ENCODE measurements around the gene TRPM5.

TRPM5 gene

GRCh38 chr11:2464451-2465165 lies 20.3 kb upstream of the TRPM5 start:
- no peak for ATAC-seq
- no peaks in the 10 kb centered on the region for H3K27me3 Mint-ChIP-seq

GRCh38 chr11:2463766-2464277 lies 19.5 kb upstream of the TRPM5 start:
- Mint-ChIP-seq H3K4me3 (no peak overlapping the region), H3K4me1 (peaks cover 45% of the 10 kb centered on the region), H3K9me3 (no peaks in the 10 kb centered on the region), H3K36me3 (ENCODE audit: low read depth) (no peaks in the 10 kb centered on the region), H3K27ac (no peak overlapping the region), H3K27me3 (no peaks in the 10 kb centered on the region)
- ATAC-seq (no peak), DNase-seq (no peak)

More at GRCh38 chr11:2464451-2465165, 20.3 kb upstream of the TRPM5 start:
- Mint-ChIP-seq H3K27ac (no peak overlapping the region), H3K36me3 (ENCODE audit: low read depth) (no peaks in the 10 kb centered on the region), H3K4me1 (peaks cover 50% of the 10 kb centered on the region), H3K4me3 (no peak overlapping the region), H3K9me3 (no peaks in the 10 kb centered on the region)
- DNase-seq: no peak

GRCh38 chr11:2462986-2463765 lies 18.9 kb upstream of the TRPM5 start:
- no peaks in the 10 kb centered on the region for H3K27me3 Mint-ChIP-seq
- H3K9me3 Mint-ChIP-seq: no peaks in the 10 kb centered on the region
- H3K36me3 Mint-ChIP-seq (ENCODE audit: low read depth): no peaks in the 10 kb centered on the region
- no peak overlapping the region for H3K4me3 Mint-ChIP-seq
- H3K4me1 Mint-ChIP-seq: peaks cover 40% of the 10 kb centered on the region
- no peak for DNase-seq
- no peak overlapping the region for H3K27ac Mint-ChIP-seq
- ATAC-seq: no peak

DNA sequence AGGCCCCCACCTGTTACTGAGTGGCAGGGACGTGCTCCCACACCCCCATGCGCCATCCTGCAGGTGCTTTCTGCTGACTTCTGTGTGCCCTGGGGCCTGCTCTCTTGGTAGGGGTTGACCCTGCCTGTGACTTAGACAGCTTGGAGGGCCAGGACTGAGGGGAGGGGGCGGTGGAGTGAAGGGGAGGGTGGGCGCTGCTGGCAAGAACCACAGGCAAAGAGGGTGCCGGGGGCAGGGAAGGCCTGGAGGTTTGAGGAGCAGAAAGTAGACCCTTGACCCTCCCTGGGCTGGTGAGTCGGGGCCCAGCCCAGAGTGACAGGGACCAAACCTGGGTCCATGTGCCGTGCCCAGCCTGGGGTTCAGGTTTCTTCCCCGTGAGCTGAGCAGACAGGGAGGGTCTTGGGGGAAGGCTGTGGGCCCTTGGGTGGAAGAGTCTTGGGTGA lies 18.2 kb upstream of the TRPM5 start:
- Mint-ChIP-seq H3K4me3 (no peak overlapping the region), H3K9me3 (no peaks in the 10 kb centered on the region), H3K27me3 (no peaks in the 10 kb centered on the region), H3K4me1 (peaks cover 34% of the 10 kb centered on the region), H3K27ac (no peak overlapping the region), H3K36me3 (ENCODE audit: low read depth) (no peaks in the 10 kb centered on the region)
- ATAC-seq (no peak), DNase-seq (no peak)

- no peaks in the 10 kb centered on the region for H3K9me3 Mint-ChIP-seq
- no peak overlapping the region for H3K27ac Mint-ChIP-seq
- peaks cover 29% of the 10 kb centered on the region for H3K4me1 Mint-ChIP-seq
Observed at GRCh38 chr11:2461956-2462542, 17.7 kb upstream of the TRPM5 start.

GRCh38 chr11:2461253-2461955 lies 17.1 kb upstream of the TRPM5 start:
- no peak for DNase-seq
- ATAC-seq: no peak
- Mint-ChIP-seq H3K27me3 (no peaks in the 10 kb centered on the region), H3K27ac (no peak overlapping the region), H3K9me3 (no peaks in the 10 kb centered on the region), H3K4me1 (peaks cover 23% of the 10 kb centered on the region), H3K4me3 (no peak overlapping the region), H3K36me3 (ENCODE audit: low read depth) (no peaks in the 10 kb centered on the region)

More at GRCh38 chr11:2461956-2462542, 17.7 kb upstream of the TRPM5 start:
- DNase-seq: no peak
- no peak for ATAC-seq
- Mint-ChIP-seq H3K36me3 (ENCODE audit: low read depth) (no peaks in the 10 kb centered on the region), H3K4me3 (no peak overlapping the region), H3K27me3 (no peaks in the 10 kb centered on the region)

DNA sequence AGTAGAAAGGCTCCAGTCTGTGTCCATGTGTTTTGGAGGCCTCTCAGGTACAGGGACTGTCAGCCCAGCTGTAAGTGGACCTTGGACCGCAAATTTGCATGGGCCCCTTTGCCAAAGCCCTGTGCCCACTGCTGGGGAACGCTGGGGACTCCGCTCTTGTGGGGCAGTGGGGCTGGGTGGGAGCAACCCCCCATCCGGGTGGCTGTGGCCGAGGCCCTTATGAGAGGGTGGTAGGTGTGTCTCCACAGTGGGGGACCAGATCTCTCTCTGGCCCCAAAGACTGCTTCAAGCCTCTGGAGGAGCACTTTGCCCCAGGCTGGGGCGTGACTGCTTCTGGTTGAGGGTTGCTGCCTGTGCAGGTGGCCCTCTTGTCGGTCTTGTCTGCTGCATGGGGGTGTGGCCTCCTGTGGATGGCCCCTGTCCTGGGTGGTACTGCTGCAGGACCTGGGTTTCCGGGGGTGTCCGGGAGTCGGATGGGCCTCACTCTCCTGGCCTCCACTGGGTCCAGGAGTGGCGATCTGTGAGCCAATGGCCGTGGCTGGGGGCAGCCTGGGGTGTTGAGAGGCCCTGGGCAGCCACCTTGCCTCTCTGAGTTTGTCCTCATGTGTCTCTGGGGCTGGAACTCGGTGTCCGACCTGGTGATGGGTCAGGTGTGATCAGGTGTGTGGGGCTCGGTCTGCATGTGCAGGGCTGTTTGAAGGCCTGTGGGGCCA lies 16.4 kb upstream of the TRPM5 start:
- no peak for ATAC-seq
- peaks cover 16% of the 10 kb centered on the region for H3K4me1 Mint-ChIP-seq
- no peak for DNase-seq
- no peaks in the 10 kb centered on the region for H3K36me3 Mint-ChIP-seq (ENCODE audit: low read depth)
- no peak overlapping the region for H3K4me3 Mint-ChIP-seq
- no peak overlapping the region for H3K27ac Mint-ChIP-seq
- H3K27me3 Mint-ChIP-seq: no peaks in the 10 kb centered on the region
- H3K9me3 Mint-ChIP-seq: no peaks in the 10 kb centered on the region

- DNase-seq (no peak), ATAC-seq (no peak)
- H3K27me3 Mint-ChIP-seq: no peaks in the 10 kb centered on the region
- no peaks in the 10 kb centered on the region for H3K36me3 Mint-ChIP-seq (ENCODE audit: low read depth)
- H3K4me3 Mint-ChIP-seq: no peak overlapping the region
- H3K4me1 Mint-ChIP-seq: peaks cover 15% of the 10 kb centered on the region
- no peaks in the 10 kb centered on the region for H3K9me3 Mint-ChIP-seq
- no peak overlapping the region for H3K27ac Mint-ChIP-seq
Observed at GRCh38 chr11:2459796-2460531, 15.7 kb upstream of the TRPM5 start.

GRCh38 chr11:2459016-2459725 lies 14.9 kb upstream of the TRPM5 start:
- peaks cover 11% of the 10 kb centered on the region for H3K4me1 Mint-ChIP-seq

GRCh38 chr11:2458321-2458720 lies 14.0 kb upstream of the TRPM5 start:
- DNase-seq (no peak), ATAC-seq (no peak)
- no peaks in the 10 kb centered on the region for H3K36me3 Mint-ChIP-seq (ENCODE audit: low read depth)
- H3K4me3 Mint-ChIP-seq: no peak overlapping the region
- H3K9me3 Mint-ChIP-seq: no peaks in the 10 kb centered on the region
- H3K27ac Mint-ChIP-seq: no peak overlapping the region
- no peaks in the 10 kb centered on the region for H3K27me3 Mint-ChIP-seq
- H3K4me1 Mint-ChIP-seq: peaks cover 6% of the 10 kb centered on the region

More at GRCh38 chr11:2459016-2459725, 14.9 kb upstream of the TRPM5 start:
- Mint-ChIP-seq H3K27me3 (no peaks in the 10 kb centered on the region), H3K4me3 (no peak overlapping the region), H3K9me3 (no peaks in the 10 kb centered on the region), H3K36me3 (ENCODE audit: low read depth) (no peaks in the 10 kb centered on the region), H3K27ac (no peak overlapping the region)
- DNase-seq (no peak), ATAC-seq (no peak)

GRCh38 chr11:2453436-2453835 lies 9.1 kb upstream of the TRPM5 start:
- no peak overlapping the region for H3K4me3 Mint-ChIP-seq
- DNase-seq: no peak
- H3K4me1 Mint-ChIP-seq: no peaks in the 10 kb centered on the region
- peaks cover 4% of the 10 kb centered on the region for H3K36me3 Mint-ChIP-seq (ENCODE audit: low read depth)
- H3K9me3 Mint-ChIP-seq: no peaks in the 10 kb centered on the region
- ATAC-seq: no peak
- H3K27ac Mint-ChIP-seq: no peak overlapping the region
- H3K27me3 Mint-ChIP-seq: no peaks in the 10 kb centered on the region

- Mint-ChIP-seq H3K27ac (no peak overlapping the region), H3K4me1 (peaks cover 4% of the 10 kb centered on the region), H3K36me3 (ENCODE audit: low read depth) (peaks cover 4% of the 10 kb centered on the region), H3K27me3 (no peaks in the 10 kb centered on the region), H3K4me3 (no peak overlapping the region), H3K9me3 (no peaks in the 10 kb centered on the region)
- no peak for ATAC-seq
- DNase-seq: no peak
Observed at GRCh38 chr11:2452321-2453012, 8.2 kb upstream of the TRPM5 start.
